IMR-90 (cell line): ENCODE data around the gene DNAJB9.

Source experiments
- CTCF ChIP-seq: conservative IDR thresholded peaks from 2 replicates; pipeline ENCODE4 v1.5.1; 2012; ENCODE audit warnings: mild to moderate bottlenecking, low read depth, low read length, improper control_type of control experiment
- FOS ChIP-seq: fragments of 150-350 bp; IDR thresholded peaks from 2 replicates; pipeline ENCODE4 v1.6.1; 2016; ENCODE audit warnings: low read depth, low read length
- MAFK ChIP-seq: IDR thresholded peaks from 2 replicates; pipeline ENCODE4 v1.6.1; 2012; ENCODE audit warnings: low read depth, low read length, improper control_type of control experiment
- MXI1 ChIP-seq: IDR thresholded peaks from 2 replicates; pipeline ENCODE4 v1.6.1; 2012; ENCODE audit warnings: low read depth, mild to moderate bottlenecking, low read length, moderate library complexity, borderline replicate concordance
- RAD21 ChIP-seq: IDR thresholded peaks from 2 replicates; pipeline ENCODE4 v1.6.1; 2012; ENCODE audit warnings: low read length, improper control_type of control experiment
- USF2 ChIP-seq: fragments of 150-350 bp; IDR thresholded peaks from 2 replicates; pipeline ENCODE4 v1.6.1; 2017; ENCODE audit warnings: mild to moderate bottlenecking, antibody characterized with exemption, low read length, low read depth

GRCh38 chr7:108589199-108589598 is 19.5 kb downstream of the DNAJB9 start:
- TF ChIP-seq CTCF (no peak), MXI1 (no peak), FOS (no peak), MAFK (no peak), RAD21 (no peak), USF2 (no peak)
